KG1 (cell line): ENCODE measurements around the gene CTDSPL.
"Not testable (repeated sequence)": the region's sequence is repeated elsewhere in the genome, so short reads cannot be mapped to it uniquely, and the experiment has no call there.

Experiments
- DNase-seq: peaks from one replicate; lab custom pipeline; 2025; lab: John Stamatoyannopoulos, UW

Gene CTDSPL

GRCh38 chr3:38019658-38020341, 158.1 kb downstream of the CTDSPL start:
- DNase-seq: no peak

- no peak for DNase-seq
Measured at GRCh38 chr3:38020342-38020726, 158.7 kb downstream of the CTDSPL start.

GRCh38 chr3:38021196-38021595, 159.5 kb downstream of the CTDSPL start:
- DNase-seq: no peak

- DNase-seq: no peak
Measured at GRCh38 chr3:38022301-38022700, 160.6 kb downstream of the CTDSPL start.

- DNase-seq: no peak
Measured at GRCh38 chr3:38022896-38023709, 161.4 kb downstream of the CTDSPL start.

GRCh38 chr3:38026856-38027255, 165.2 kb downstream of the CTDSPL start:
- DNase-seq: no peak

- no peak for DNase-seq
Measured at GRCh38 chr3:38027466-38028465, 166.1 kb downstream of the CTDSPL start.

GRCh38 chr3:38028621-38029361, 167.1 kb downstream of the CTDSPL start:
- DNase-seq: no peak

GRCh38 chr3:38029400-38030125, 167.9 kb downstream of the CTDSPL start, which contains the start of gene PLCD1:
PLCD1 (minus strand) TSS chr3:38029642; CDS start chr3:38029539, 103 bp downstream.
- no peak for DNase-seq

GRCh38 chr3:38030126-38031021, 168.7 kb downstream of the CTDSPL start:
- DNase-seq: no peak

- DNase-seq: no peak
Measured at GRCh38 chr3:38031022-38031994, 169.6 kb downstream of the CTDSPL start.

GRCh38 chr3:38032328-38032865, 170.7 kb downstream of the CTDSPL start:
- no peak for DNase-seq

GRCh38 chr3:38033586-38033985, 171.9 kb downstream of the CTDSPL start:
- not testable (repeated sequence) for DNase-seq
